H1 (cell line): ENCODE measurements around the gene STKLD1. TPM values are rescaled to one million over a fixed set of nuclear protein-coding genes. Genes with fewer than 3 reads are reported as not detected.

Source experiments
- CTCF ChIA-PET: fragments of 300-600 bp; sonication (Branson Sonifier 250); formaldehyde crosslinking; loops from one replicate; lab custom pipeline; 2021; ENCODE audit not compliant: partially characterized antibody; lab: Charles Lee
- POLR2A ChIA-PET: fragments of 300-600 bp; sonication (Branson Sonifier 250); formaldehyde crosslinking; loops from one replicate; lab custom pipeline; 2021; ENCODE audit warnings: inconsistent platforms; ENCODE audit not compliant: partially characterized antibody; lab: Charles Lee
- DNase-seq, 2 experiments: peaks; one replicate each; pipeline versions ENCODE4 v3.0.0 to v3.0.0-alpha.2; 2010 to 2022; ENCODE audit warnings: low spot score in 2 of 2, low read depth in 1 of 2, mixed read lengths in 1 of 2
- FAIRE-seq: peaks from 2 replicates; lab custom pipeline; 2011; peaks lifted over from hg19 to GRCh38; lab: Jason Lieb, UNC
- H2AFZ ChIP-seq: 2 replicates; pipeline ENCODE4 v1.8.1; 2012; ENCODE audit warnings: low read length, inconsistent platforms
- H2AK5ac ChIP-seq: 2 replicates; pipeline ENCODE4 v1.6.1; 2013; ENCODE audit warnings: low read depth, low read length
- H2BK120ac ChIP-seq: replicated peaks from 2 replicates; pipeline ENCODE3; 2013; ENCODE audit warnings: low read depth, low read length, inconsistent platforms
- H2BK12ac ChIP-seq: 2 replicates; pipeline ENCODE4 v1.6.1; 2013; ENCODE audit warnings: low read depth, low read length
- H2BK15ac ChIP-seq: 2 replicates; pipeline ENCODE4 v1.6.1; 2013; ENCODE audit warnings: low read length
- H2BK20ac ChIP-seq: 2 replicates; pipeline ENCODE4 v1.6.1; 2013; ENCODE audit warnings: low read length
- H2BK5ac ChIP-seq: 2 replicates; pipeline ENCODE4 v1.6.1; 2013; ENCODE audit warnings: low read depth, low read length
- H3K14ac ChIP-seq: 2 replicates; pipeline ENCODE4 v1.6.1; 2013; ENCODE audit warnings: inconsistent platforms; ENCODE audit not compliant: insufficient read length
- H3K18ac ChIP-seq: 2 replicates; pipeline ENCODE4 v1.6.1; 2013; ENCODE audit warnings: low read length; ENCODE audit errors: extremely low read depth
- H3K23ac ChIP-seq: 2 replicates; pipeline ENCODE4 v1.6.1; 2013; ENCODE audit warnings: inconsistent platforms; ENCODE audit not compliant: insufficient read length
- H3K23me2 ChIP-seq: 2 replicates; pipeline ENCODE4 v1.6.1; 2013; ENCODE audit warnings: low read depth, low read length
- H3K27ac ChIP-seq: 2 replicates; pipeline ENCODE4 v1.6.1; 2011; ENCODE audit warnings: low read depth, low read length, inconsistent platforms
- H3K27me3 ChIP-seq, 4 experiments: replicated peaks in 1 of 4; 1 replicate in 1 of 4; 2 replicates in 3 of 4; pipeline versions ENCODE4 v1.6.1 to v1.8.1; 2011 to 2013; ENCODE audit warnings: low read length in 3 of 4, mild to moderate bottlenecking in 3 of 4, inconsistent platforms in 2 of 4, mixed read lengths in 2 of 4, moderate library complexity in 1 of 4; ENCODE audit not compliant: control insufficient read depth in 3 of 4, insufficient read depth in 3 of 4; ENCODE audit errors: extremely low read depth in 1 of 4
- H3K36me3 ChIP-seq, 4 experiments: 2 replicates each; pipeline versions ENCODE4 v1.6.1 to v1.8.1; 2011 to 2013; ENCODE audit warnings: mild to moderate bottlenecking in 4 of 4, low read length in 3 of 4, moderate library complexity in 2 of 4, control low read depth in 1 of 4, inconsistent platforms in 1 of 4; ENCODE audit not compliant: insufficient read depth in 4 of 4, control insufficient read depth in 2 of 4
- H3K4ac ChIP-seq: replicated peaks from 2 replicates; pipeline ENCODE3; 2013; ENCODE audit warnings: low read length, low read depth, mixed read lengths, inconsistent platforms; ENCODE audit not compliant: insufficient read length
- H3K4me1 ChIP-seq, 4 experiments: replicated peaks in 1 of 4; 1 replicate in 1 of 4; 2 replicates in 3 of 4; pipeline versions ENCODE4 v1.6.1 to v1.8.1; 2011 to 2013; ENCODE audit warnings: low read length in 3 of 4, inconsistent platforms in 2 of 4, mixed read lengths in 1 of 4; ENCODE audit not compliant: insufficient read depth in 4 of 4, control insufficient read depth in 3 of 4
- H3K4me2 ChIP-seq, 2 experiments: 2 replicates each; pipeline versions ENCODE4 v1.6.1 to v1.8.1; 2011 to 2013; ENCODE audit warnings: low read depth in 2 of 2, low read length in 2 of 2, control low read depth in 1 of 2, inconsistent platforms in 1 of 2, mild to moderate bottlenecking in 1 of 2; ENCODE audit not compliant: insufficient read depth in 1 of 2
- H3K4me3 ChIP-seq, 4 experiments: fragments of 200-600, 300-600 bp in 1 of 4; sonication (generic), shearing (Covaris generic), sonication (Bioruptor Twin) in 1 of 4; 2 replicates each; pipeline versions ENCODE4 v1.5.1 to v1.8.1; 2011 to 2016; ENCODE audit warnings: low read length in 4 of 4, low read depth in 3 of 4, control low read depth in 2 of 4, inconsistent platforms in 2 of 4, mild to moderate bottlenecking in 2 of 4, mixed read lengths in 1 of 4, moderate library complexity in 1 of 4; ENCODE audit not compliant: insufficient read depth in 2 of 4; ENCODE audit errors: extremely low read depth in 1 of 4
- H3K56ac ChIP-seq: replicated peaks from 2 replicates; pipeline ENCODE3; 2013; ENCODE audit warnings: low read depth, mild to moderate bottlenecking, mixed read lengths, low read length, inconsistent platforms; ENCODE audit not compliant: insufficient read length
- H3K79me1 ChIP-seq: 2 replicates; pipeline ENCODE4 v1.6.1; 2013; ENCODE audit warnings: low read depth, low read length, control low read depth
- H3K79me2 ChIP-seq, 2 experiments: 2 replicates each; pipeline versions ENCODE4 v1.6.1 to v1.8.1; 2012 to 2013; ENCODE audit warnings: low read length in 2 of 2, mild to moderate bottlenecking in 2 of 2, inconsistent platforms in 1 of 2; ENCODE audit not compliant: insufficient read depth in 2 of 2, control insufficient read depth in 1 of 2
- H3K9ac ChIP-seq, 4 experiments: replicated peaks in 1 of 4; 1 replicate in 1 of 4; 2 replicates in 3 of 4; pipeline versions ENCODE4 v1.6.1 to v1.8.1; 2011 to 2013; ENCODE audit warnings: low read depth in 3 of 4, low read length in 3 of 4, control low read depth in 2 of 4, mild to moderate bottlenecking in 2 of 4, moderate library complexity in 2 of 4, inconsistent platforms in 1 of 4; ENCODE audit errors: extremely low read depth in 1 of 4
- H3K9me3 ChIP-seq, 2 experiments: 2 replicates each; pipeline versions ENCODE4 v1.6.1 to v1.8.1; 2012 to 2013; ENCODE audit warnings: mild to moderate bottlenecking in 2 of 2, moderate library complexity in 2 of 2, control low read depth in 1 of 2, inconsistent platforms in 1 of 2, low read depth in 1 of 2, low read length in 1 of 2, mixed read lengths in 1 of 2; ENCODE audit not compliant: insufficient read depth in 2 of 2
- H4K20me1 ChIP-seq, 2 experiments: replicated peaks in 1 of 2; 2 replicates each; pipeline versions ENCODE3 to v1.8.1; 2011 to 2013; ENCODE audit warnings: inconsistent platforms in 2 of 2, low read length in 2 of 2, mild to moderate bottlenecking in 1 of 2; ENCODE audit not compliant: insufficient read depth in 2 of 2, control insufficient read depth in 1 of 2
- H4K5ac ChIP-seq: 2 replicates; pipeline ENCODE4 v1.6.1; 2013; ENCODE audit warnings: low read length, low read depth, mixed read lengths, inconsistent platforms; ENCODE audit not compliant: insufficient read length
- H4K8ac ChIP-seq: 2 replicates; pipeline ENCODE4 v1.8.0; 2013; ENCODE audit warnings: mild to moderate bottlenecking, moderate library complexity, low read length, inconsistent platforms; ENCODE audit not compliant: insufficient read depth; ENCODE audit errors: extremely low read depth
- H4K91ac ChIP-seq: replicated peaks from 2 replicates; pipeline ENCODE3; 2013; ENCODE audit warnings: low read length, mixed read lengths, inconsistent platforms; ENCODE audit not compliant: insufficient read length
- ATF3 ChIP-seq: IDR thresholded peaks from 2 replicates; pipeline ENCODE4 v1.6.1; 2011; ENCODE audit warnings: low read depth, mild to moderate bottlenecking, low read length; ENCODE audit not compliant: insufficient read depth
- SIX5 ChIP-seq: IDR thresholded peaks from 2 replicates; pipeline ENCODE4 v1.6.1; 2011; ENCODE audit warnings: mild to moderate bottlenecking, low read depth, low read length
- SP4 ChIP-seq: IDR thresholded peaks from 2 replicates; pipeline ENCODE4 v1.6.1; 2012; ENCODE audit warnings: low read length, inconsistent platforms
- WGBS, 2 experiments: shearing (Covaris generic) in 1 of 2; methylation state at CpG; one replicate each; pipeline versions ENCODE4 v1.1.6 to v1.1.7; 2013 to 2015; ENCODE audit warnings: low lambda C conversion rate in 2 of 2, mixed read lengths in 2 of 2, inconsistent platforms in 1 of 2, low coverage in 1 of 2, missing lambda C conversion rate in 1 of 2; ENCODE audit not compliant: insufficient replicate concordance in 2 of 2, insufficient coverage in 1 of 2, insufficient read length in 1 of 2; ENCODE audit errors: extremely low coverage in 1 of 2, missing lambda C conversion rate in 1 of 2; 5-methylcytosine and 5-hydroxymethylcytosine counted together
- polyA plus RNA-seq, 7 experiments: library from polyadenylated mRNA; depleted of rRNA in 3 of 7; stranded (reverse) in 5 of 7; unstranded in 2 of 7; fragments of >200 nt in 5 of 7; fragments of 200-250 nt in 2 of 7; gene quantifications; 1 replicate in 5 of 7; 2 replicates in 1 of 7; 4 replicates in 1 of 7; pipeline versions ENCODE4 v1.2.1 to v1.2.3, GENCODE V29; 2011 to 2013; ENCODE audit warnings: missing spikeins in 2 of 7, mixed read lengths in 2 of 7
- total RNA-seq: library from RNA; stranded (reverse); fragmentation: NEBNext Ultra II Directional; extraction: Animal tissue kit (Norgen Biotek cat#: 25700); gene quantifications from 2 replicates; pipeline ENCODE4 v1.2.1, GENCODE V29; 2021

Gene STKLD1
- total and polyA plus RNA-seq, 2 of the 8 experiments (the other 6 are each of a cell fraction or from before 2014, with no cell fraction given) = 0.26 TPM; not detected in 1

GRCh38 chr9:133443982-133444381, 67.8 kb downstream of the STKLD1 start:
- ChIA-PET POLR2A (interaction anchor here (1.7 to 2.1 kb wide), 3 partner anchors 10 to 26 kb away, joined by 4 to 8 read pairs (median 6); no protein-coding TSS in a partner anchor), CTCF (interaction anchor here (0.6 to 7.2 kb wide), 14 partner anchors 11 to 96 kb away, joined by 3 to 64 read pairs (median 6); partner anchors contain the start of genes ADAMTS13 and CACFD1)
- no peak overlapping the region for H4K91ac ChIP-seq
- H2BK20ac ChIP-seq = no peak overlapping the region
- H3K23ac ChIP-seq = no peak overlapping the region
- H2AK5ac ChIP-seq = no peak overlapping the region
- no peak overlapping the region for H2BK120ac ChIP-seq
- 88% methylated on average over 8 of the region's 8 CpGs; no CpG with 5 or more reads in 1 of the 2 experiments for WGBS, 2 experiments
- no peak overlapping the region for H2BK5ac ChIP-seq
- no peak overlapping the region for H2AFZ ChIP-seq
- no peak for DNase-seq
- no peak overlapping the region for H4K8ac ChIP-seq
- H3K9me3 ChIP-seq = no peaks in the 10 kb centered on the region
- H3K23me2 ChIP-seq = no peaks in the 10 kb centered on the region
- no peak overlapping the region for H2BK12ac ChIP-seq
- H3K79me1 ChIP-seq = no peaks in the 10 kb centered on the region
- FAIRE-seq = no peak
- no peak overlapping the region for H3K9ac ChIP-seq
- peaks cover 0 to 5% of the 10 kb centered on the region in 2 experiments for H4K20me1 ChIP-seq
- H3K4me1 ChIP-seq = no peaks in the 10 kb centered on the region
- H3K4me3 ChIP-seq = no peak overlapping the region
- H3K4me2 ChIP-seq = no peak overlapping the region
- H3K27ac ChIP-seq = no peak overlapping the region
- H4K5ac ChIP-seq = no peak overlapping the region
- H3K79me2 ChIP-seq = no peaks in the 10 kb centered on the region
- no peak overlapping the region for H2BK15ac ChIP-seq
- H3K36me3 ChIP-seq = no peaks in the 10 kb centered on the region
- no peak overlapping the region for H3K18ac ChIP-seq
- H3K27me3 ChIP-seq = no peaks in the 10 kb centered on the region
- no peak overlapping the region for H3K56ac ChIP-seq
- no peak overlapping the region for H3K4ac ChIP-seq
- H3K14ac ChIP-seq = no peak overlapping the region
- no peak for TF ChIP-seq SIX5
- no peak for TF ChIP-seq ATF3
- TF ChIP-seq SP4 = no peak
